SKM-1 (cell line): ENCODE results near the gene MLH1.
"Not testable (repeated sequence)": the region's sequence is repeated elsewhere in the genome, so short reads cannot be mapped to it uniquely, and the experiment has no call there.

Experiments used
- DNase-seq: peaks from one replicate; lab custom pipeline; 2025; ENCODE audit not compliant: unreplicated experiment; lab: John Stamatoyannopoulos, UW

MLH1 gene

DNA sequence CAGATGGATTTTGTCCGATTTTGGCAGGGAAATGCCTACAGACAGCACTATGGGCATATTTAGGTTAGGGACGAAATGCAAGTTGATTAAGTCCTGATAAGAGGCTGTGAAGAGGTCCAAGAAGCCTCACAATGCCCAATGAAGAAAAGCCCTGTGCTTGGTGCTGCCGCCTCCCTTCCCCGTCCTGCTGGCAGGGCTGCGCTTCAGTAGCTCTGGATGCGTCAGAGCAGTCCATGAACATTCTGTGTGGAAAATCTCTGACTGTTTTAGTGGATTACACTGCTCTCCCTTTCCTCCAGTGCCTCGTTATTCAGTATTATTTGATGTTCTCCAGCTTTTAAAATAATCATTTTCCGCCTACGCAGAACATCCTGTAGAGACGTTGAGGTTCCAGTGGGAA lies 39.6 kb downstream of the MLH1 start:
- DNase-seq: no peak

DNA sequence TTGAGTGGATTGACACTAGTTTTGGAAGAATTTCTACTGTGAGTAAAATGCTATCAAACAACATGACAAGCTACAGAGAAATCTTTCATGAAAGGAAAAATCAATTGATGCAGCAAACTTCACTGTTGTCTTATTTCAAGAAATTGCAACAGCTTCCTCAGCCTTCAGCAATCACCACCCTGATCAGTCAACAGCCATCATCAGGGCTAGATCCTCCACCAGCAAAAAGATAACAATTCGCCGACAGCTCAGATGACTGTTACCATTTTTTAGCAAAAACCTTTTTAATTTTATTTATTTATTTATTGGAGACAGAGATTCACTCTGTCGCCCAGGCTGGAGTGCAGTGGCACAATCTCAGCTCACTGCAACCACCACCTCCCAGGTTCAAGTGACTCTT lies 44.0 kb downstream of the MLH1 start:
- no peak for DNase-seq

DNA sequence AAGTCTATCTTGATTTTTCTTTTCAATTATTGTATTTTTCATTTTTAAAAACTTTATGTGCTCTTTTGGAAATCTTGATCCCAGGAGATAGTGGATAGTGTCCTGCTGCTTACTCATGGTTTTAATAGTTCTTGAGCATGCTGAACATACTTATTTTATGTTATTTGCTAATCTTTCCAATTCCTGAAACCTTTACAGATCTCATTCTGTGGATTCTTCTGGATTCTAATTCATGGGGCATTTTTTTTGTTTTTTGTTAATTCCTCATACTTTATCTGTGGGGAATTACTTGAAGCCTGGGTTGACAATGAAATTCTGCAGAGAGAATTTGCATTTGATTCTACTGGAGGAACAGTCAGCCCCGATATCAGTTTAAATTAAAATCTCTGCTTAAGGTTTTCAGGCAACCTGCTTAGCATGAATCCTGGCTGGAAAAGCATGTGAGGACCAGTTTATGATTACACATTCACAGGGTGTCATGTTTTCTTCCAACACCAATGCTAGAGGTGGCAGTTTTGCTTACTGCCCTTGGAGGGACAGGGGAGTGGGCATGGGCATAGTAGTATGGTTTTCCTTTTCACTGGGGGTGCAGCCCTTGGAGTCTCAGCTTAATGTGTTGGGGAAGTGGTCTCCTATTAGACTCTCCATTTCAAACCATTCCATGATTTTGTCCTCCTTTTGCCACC lies 46.0 kb downstream of the MLH1 start:
- DNase-seq: no peak

DNA sequence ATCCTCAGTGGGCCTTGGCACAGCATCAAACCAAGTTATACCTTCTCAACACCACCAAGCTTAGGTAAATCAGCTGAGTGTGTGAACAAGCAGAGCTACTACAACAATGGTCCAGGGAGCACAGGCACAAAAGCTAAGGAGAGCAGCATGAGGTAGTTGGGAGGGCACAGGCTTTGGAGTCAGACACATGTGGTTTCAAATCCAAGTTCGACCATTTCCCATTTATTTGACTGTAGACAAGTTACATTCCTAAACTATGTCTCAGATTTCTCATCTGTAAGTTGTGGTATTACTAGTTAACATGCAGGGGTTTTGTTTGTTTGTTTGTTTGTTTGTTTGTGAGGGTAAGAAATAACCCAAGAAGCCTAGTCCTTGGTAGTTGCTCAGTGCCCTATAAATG lies 46.9 kb downstream of the MLH1 start:
- no peak for DNase-seq

DNA sequence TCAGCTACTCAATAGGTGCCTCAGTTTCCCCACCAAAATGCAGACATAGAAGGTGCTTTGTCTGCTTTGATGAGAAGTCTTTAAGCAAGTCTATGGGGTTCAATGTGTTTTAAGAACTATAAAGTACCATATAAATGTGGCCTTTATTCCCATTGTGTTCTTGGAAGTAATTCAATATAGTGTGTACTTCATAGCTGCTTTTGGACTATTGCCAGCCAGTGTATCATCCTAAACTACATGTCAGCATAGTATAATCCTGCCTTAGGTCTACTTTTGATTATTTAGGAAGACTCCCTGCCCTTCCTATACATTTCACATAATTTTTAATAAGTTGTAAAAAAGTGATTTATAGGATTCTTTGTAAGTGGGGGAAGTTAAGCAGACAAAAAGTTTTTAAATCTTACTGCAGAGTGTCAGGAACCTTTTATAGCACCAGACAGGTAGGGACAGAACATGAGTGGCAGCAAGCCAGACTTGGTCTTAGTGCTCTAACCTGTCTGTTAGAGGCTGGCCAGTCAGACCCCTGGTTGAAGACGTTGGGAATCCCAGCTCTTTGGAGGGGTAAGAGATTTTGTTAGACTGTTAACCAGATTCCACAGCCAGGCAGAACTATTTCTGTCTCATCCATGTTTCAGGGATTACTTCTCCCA lies 48.4 kb downstream of the MLH1 start:
- no peak for DNase-seq

DNA sequence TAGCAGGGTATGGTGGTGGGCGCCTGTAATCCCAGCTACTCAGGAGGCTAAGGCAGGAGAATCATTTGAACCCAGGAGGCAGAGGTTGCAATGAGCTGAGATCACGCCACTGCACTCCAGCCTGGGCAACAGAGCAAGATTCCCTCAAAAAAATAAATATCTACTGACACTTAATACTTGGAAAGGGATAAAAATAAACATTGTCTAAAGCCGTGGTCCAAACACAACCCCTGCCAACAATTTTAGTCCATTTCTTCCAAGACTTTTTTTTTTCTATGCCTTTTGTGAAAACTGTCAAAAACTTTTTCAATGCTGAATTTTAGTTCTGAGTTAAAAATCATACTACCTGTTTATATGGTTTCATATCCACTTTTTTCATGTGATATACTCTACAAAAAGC lies 49.4 kb downstream of the MLH1 start:
- not testable (repeated sequence) for DNase-seq

DNA sequence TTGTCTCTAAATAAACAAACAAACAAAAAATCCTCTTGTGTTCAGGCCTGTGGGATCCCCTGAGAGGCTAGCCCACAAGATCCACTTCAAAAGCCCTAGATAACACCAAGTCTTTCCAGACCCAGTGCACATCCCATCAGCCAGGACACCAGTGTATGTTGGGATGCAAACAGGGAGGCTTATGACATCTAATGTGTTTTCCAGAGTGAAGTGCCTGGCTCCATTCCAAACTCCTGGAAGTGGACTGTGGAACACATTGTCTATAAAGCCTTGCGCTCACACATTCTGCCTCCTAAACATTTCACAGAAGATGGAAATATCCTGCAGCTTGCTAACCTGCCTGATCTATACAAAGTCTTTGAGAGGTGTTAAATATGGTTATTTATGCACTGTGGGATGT lies 57.0 kb downstream of the MLH1 start:
- no peak for DNase-seq

DNA sequence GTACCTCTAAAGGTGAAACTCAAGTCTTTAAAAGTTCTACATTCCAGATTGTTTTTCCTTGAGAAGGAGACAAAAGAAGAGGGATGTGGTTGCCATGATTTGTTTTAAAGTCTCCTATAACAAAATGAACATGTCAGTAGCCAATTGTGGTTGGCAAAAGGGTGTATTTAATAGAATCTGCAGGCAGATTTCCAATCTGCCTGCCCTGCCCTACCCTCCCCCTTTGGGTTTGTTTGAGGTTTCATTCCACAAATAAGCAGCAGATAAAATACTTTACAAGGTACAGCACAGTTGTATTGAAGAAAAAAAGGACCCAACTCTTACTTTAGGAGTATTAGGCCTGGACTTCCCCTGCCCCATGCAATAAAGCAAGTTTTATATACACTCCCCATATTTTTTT lies 59.5 kb downstream of the MLH1 start:
- DNase-seq: no peak

DNA sequence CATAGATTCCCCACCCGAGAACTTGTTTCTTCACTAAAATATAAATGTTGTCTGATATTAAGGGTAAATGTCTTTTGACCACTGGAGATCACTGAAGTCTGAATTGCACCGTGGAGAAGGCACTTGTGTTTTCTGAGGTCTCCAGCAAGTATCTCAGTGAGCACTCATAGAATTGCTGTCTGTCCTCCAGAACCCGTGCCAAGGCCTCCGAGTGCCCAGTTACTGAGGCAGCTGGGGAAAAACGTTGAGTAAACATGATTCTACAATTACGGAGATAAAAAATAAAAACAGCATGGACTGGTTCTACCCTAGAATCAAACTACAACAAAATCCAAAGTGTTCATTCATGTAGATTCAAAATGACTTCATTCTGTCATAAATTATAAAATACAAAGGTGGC lies 60.0 kb downstream of the MLH1 start:
- DNase-seq: no peak

DNA sequence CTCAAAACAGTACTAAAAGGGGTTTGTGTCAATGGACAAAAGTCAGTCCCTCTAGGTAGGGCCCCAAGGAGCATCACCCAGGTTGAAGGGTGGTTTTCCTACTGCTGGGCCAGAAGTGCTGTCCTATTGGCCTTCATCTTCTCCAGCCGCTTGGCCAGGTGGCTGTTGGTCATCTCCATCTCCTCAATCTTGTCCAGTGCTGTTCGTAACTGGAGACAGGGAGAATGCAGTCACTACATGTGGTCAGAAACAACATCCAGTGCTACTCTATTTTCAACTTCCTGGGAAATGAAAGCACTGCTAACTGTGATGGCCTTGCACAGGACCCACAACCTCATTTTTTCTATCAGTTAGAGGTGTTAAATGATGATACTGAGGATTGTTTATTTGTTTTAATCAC lies 60.4 kb downstream of the MLH1 start:
- no peak for DNase-seq

DNA sequence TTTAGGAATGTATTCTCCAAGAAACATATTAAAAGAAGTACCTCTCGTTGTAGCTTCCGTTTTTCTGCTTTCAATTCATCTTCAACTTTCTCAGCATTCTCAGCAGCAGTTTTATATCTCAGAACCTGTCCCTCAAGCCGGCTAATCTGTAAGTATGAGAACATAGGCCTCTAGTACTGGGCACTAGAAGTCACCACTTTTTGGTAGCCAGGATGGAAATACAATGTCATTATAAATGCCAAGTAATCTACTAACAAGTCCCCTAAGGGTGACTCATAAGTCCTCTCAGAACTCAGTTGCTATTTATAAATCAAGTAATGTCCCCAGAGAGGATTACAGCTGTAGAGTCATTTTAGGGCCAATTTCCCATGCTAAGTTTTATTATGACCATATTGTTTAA lies 61.1 kb downstream of the MLH1 start:
- no peak for DNase-seq

DNA sequence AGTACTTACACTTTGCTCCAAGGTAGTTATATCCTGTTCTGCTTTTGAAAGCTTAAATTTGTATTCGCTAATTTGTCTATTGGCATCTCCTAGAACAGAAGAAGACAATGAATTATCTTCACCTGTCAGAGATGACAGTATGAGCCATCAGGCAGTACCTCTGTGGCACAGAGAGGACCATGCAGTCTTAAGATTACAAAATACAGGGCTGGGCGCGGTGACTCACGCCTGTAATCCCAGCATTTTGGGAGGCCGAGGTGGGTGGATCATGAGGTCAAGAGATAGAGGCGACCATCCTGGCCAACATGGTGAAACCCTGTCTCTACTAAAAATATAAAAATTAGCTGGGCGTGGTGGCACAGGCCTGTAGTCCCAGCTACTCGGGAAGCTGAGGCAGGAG lies 61.8 kb downstream of the MLH1 start:
- DNase-seq: not testable (repeated sequence)

DNA sequence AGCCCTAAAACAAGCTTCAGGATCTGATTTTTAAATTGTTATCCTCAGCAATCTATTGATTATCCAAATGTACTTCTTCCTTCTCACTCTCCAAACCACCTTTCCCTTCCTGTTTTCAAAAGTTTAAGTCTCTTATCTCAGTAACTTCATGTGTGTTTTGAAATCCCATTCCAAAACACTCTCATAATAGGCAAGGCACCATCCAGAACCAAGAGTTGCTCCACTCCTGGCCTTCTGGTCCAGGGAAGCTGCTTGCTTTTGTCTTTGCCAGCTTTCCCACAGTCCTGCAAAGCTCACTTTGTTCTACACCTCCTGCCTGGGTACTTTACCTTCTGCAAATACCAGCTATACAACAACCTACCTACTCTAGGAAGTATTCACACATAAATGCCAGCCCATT lies 63.5 kb downstream of the MLH1 start:
- DNase-seq: no peak

DNA sequence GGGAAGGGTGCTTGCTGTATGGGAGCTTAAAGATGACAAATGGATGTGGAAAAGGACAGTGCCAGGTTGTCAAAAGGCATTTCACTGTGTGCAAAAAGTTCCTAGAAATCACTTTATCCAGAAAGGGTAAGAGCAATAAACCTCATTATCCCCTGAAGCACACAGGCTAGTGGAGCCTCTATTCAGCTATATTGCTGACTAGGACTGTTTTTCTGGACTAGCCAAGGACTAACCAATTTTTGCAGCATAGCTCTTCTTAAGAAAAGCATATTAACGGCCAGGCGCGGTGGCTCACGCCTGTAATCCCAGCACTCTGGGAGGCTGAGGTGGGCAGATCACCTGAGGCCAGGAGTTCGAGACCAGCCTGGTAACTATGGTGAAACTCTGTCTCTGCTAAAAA lies 64.8 kb downstream of the MLH1 start:
- DNase-seq: no peak

DNA sequence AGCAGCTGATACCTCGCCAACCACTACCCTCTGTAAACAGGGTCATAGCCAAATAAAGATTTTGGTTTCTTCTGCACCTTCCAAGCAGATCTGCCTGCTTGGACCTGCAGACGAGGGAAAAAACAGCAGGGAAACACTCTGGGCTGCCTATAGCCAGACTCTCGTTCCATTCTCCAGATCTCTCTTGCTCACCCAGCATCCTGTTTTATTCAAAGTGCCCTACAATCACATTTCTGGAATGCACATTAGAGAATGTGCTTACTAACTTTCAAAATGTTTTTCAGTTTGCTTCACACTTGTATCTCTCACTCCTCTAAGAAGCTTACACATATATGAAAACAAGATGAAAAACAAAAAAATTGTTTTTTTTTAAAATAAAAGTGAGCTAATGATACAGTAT lies 71.4 kb downstream of the MLH1 start:
- no peak for DNase-seq

DNA sequence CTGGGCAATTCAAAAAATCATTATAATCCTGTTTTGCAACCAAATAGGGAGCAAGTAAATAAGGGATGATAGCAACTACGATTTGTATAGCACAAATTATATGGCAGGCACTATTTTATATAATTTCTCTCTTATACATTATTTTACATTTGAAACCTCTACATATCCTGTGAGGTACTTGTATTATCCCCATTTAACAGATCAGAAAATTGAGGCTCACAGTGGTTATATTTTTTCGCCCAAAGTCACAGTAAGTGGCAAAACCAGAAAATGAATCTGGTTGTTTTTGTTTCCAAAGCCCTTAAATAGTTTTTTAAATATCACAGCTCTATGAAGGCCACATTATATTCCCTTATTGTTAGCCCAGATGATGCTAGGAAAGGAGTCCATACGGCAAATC lies 74.3 kb downstream of the MLH1 start:
- no peak for DNase-seq

DNA sequence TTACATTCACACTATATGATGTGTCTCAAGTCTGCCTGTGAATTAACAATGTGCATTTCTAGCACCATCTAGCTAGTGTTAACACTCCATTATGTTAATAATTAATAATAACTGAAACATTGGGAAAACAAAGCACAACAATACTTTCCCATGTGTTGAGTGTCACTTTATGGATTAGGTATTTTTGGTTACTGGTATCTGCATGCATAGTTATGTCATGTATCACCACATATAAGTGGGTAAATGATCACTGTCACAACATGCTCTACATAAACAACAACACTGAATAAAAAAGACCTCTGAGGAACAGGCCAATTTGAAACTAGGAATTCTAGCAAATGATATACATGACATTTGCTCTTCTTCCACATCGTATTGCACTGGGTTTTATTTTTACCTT lies 74.7 kb downstream of the MLH1 start:
- DNase-seq: no peak

DNA sequence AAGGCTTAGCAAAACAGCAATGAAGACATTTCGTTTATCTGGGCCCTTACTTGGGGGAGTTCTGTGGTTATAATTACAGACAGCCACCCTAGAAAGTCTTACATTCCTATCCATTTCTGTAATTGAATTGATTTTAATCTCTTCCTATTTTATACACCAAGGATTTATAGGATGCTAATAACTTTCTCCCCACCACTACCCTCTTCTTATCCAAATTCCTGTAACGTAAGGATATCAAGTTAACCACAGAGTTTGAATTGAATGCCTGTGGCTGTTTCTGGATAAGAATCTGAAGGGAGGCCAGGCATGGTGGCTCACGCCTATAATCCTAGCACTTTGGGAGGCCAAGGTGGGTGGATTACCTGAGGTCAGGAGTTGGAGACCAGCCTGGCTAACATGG lies 78.6 kb downstream of the MLH1 start:
- no peak for DNase-seq

DNA sequence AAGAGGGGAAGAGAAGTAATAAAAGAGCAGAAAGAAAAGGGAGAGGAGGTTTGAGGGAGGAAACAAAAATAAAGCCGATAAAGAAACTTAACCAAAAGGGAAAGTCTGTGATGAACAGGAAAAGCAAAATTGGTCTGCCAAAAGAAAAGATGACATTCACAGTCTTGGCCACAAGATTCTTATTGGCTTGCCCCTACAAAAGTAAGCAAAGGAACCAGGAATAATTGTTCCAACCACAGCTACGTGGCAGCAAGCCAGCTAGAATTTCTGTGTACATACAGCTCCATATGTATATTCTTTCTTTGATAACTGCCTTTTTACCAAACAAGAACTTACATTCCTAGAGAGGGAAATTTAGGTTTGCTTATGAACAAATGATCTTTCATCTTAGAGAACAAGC lies 79.6 kb downstream of the MLH1 start:
- no peak for DNase-seq

DNA sequence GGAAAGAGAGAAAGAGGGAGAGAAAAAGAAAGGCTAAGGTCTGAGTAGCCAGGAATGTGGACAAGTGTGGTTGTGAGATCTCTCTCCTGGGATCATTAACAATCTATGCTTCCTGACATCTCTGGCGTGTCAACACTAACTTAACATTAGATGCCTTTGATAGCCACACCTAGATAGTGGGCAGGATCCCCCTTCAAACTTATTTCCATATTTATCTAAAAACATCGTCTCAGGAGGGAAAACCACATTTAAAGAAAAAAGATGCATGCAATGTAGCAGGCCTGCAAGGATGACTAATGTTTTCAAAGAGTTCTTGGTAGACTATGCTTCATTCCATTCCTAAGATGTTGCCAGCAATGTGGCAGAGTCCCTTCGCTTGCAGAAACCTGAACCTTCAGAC lies 80.9 kb downstream of the MLH1 start:
- no peak for DNase-seq

DNA sequence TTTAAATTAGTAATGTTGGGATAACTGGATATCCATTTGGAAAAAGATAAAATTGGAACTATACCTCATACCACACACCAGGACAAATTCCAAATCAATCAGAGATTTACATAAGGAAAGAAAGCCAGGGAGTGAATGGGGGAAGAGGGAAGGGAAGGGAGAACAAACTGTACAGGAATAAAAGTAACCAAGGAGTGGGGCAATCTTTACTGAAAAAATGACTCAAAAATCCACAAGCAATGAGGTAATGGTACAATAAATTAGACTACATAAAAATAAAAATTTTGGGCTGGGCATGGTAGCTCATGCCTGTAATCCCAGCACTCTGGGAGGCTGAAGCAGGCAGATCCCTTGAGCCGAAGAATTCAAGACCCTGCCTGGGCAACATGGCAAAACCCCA lies 82.6 kb downstream of the MLH1 start:
- no peak for DNase-seq

DNA sequence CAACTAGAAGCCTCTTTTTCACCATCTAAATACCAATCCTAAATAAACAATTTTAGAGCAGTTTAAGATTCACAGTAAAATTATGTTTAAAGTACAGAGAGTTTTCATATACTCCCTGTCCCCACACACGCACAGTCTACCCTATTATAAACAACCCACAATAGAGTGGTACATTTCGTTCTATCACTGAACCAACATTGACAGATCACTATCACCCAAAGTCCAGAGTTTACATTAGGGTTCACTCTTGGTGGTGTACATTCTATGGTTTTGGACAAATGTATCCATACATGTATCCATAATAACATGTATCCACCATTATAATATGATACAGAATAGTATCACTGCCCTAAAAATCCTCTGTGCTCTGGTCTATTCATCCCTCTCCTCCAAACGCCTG lies 89.0 kb downstream of the MLH1 start:
- no peak for DNase-seq

DNA sequence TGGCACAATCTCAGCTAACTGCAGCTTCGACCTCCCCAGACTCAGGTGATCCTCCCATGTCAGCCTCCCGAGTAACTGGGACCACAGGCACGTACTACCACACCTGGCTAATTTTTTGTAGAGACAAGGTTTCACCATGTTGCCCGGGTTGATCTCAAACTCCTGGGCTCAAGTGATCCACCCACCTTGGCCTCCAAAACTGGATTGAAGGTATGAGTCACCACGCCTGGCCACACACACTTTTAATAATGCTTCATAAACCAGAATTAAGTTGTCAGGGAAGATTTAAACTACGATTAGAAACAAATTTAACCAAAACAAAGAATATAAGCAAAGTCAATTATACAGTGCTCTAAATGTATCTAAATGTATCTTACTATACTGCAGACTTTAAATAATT lies 93.6 kb downstream of the MLH1 start:
- no peak for DNase-seq
